HepG2 (cell line): ENCODE data around the gene LIME1. TPM values are rescaled to one million over a fixed set of nuclear protein-coding genes. Genes with fewer than 3 reads are reported as not detected.
A peak's percentile ranks its signal among the peaks of the same experiment; 100 is the strongest.
"Not testable (repeated sequence)": the region's sequence is repeated elsewhere in the genome, so short reads cannot be mapped to it uniquely, and the experiment has no call there.

Source experiments
- ATAC-seq: fragments of 200-7000 bp; cut with Tn5 transposase; 3 replicates; pipeline ENCODE4 v1.9.1; 2020; ENCODE audit warnings: mild to moderate bottlenecking, moderate library complexity
- BruUV-seq: library from RNA; stranded (reverse); fragments of 400-500 nt; replicated peaks from 2 replicates; lab custom pipeline; 2021; lab: Mats Ljungman, UMichigan
- CTCF ChIA-PET: fragments of 300-600 bp; formaldehyde crosslinking; extraction: SDS; loops from one replicate; lab custom pipeline; 2021; ENCODE audit warnings: low total read pairs, inconsistent platforms, low intra/inter-chr PET ratio; lab: Yijun Ruan, JAX
- POLR2A ChIA-PET: fragments of 350-600 bp; sonication (Branson Sonifier 250); formaldehyde crosslinking; loops from one replicate; lab custom pipeline; 2020; ENCODE audit warnings: antibody characterized with exemption, inconsistent platforms; lab: Yijun Ruan, JAX
- DNase-seq: peaks from one replicate; pipeline ENCODE4 v3.0.0-alpha.2; 2015; ENCODE audit warnings: low spot score
- FAIRE-seq: peaks from 3 replicates; lab custom pipeline; 2011; peaks lifted over from hg19 to GRCh38; lab: Jason Lieb, UNC
- H2AFZ ChIP-seq: one replicate; pipeline ENCODE4 v1.6.1; 2011; ENCODE audit warnings: low read length, inconsistent platforms
- H3K27ac ChIP-seq: fragments of 300-600 bp; 3 replicates; pipeline ENCODE4 v1.8.0; 2011; ENCODE audit warnings: mixed run types, mild to moderate bottlenecking, mixed read lengths, low read length, inconsistent platforms; ENCODE audit not compliant: insufficient read depth; ENCODE audit errors: extremely low read length
- H3K27me3 ChIP-seq, 2 experiments: fragments of 200-600 bp in 1 of 2; 2 replicates in 1 of 2; 3 replicates in 1 of 2; pipeline versions ENCODE4 v1.6.0 to v1.8.0; 2011; ENCODE audit warnings: low read length in 2 of 2, mild to moderate bottlenecking in 2 of 2, moderate library complexity in 2 of 2, inconsistent platforms in 1 of 2; ENCODE audit not compliant: insufficient read depth in 2 of 2, control insufficient read depth in 1 of 2
- H3K36me3 ChIP-seq, 2 experiments: fragments of 200-600 bp in 1 of 2; replicated peaks in 1 of 2; 2 replicates in 1 of 2; 3 replicates in 1 of 2; pipeline versions ENCODE4 v1.5.1 to v1.8.0; 2011; ENCODE audit warnings: low read length in 2 of 2, inconsistent platforms in 1 of 2; ENCODE audit not compliant: insufficient read depth in 2 of 2, control insufficient read depth in 1 of 2
- H3K4me1 ChIP-seq: 2 replicates; pipeline ENCODE4 v1.5.1; 2012; ENCODE audit warnings: low read length, inconsistent platforms; ENCODE audit not compliant: insufficient read depth
- H3K4me2 ChIP-seq: 2 replicates; pipeline ENCODE4 v1.6.0; 2011; ENCODE audit warnings: low read depth, low read length, inconsistent platforms
- H3K4me3 ChIP-seq, 3 experiments: fragments of 200-600 bp in 1 of 3; sonication (generic), shearing (Covaris generic) in 1 of 3; replicated peaks in 1 of 3; 2 replicates each; pipeline ENCODE4 v1.5.1; 2011 to 2016; ENCODE audit warnings: low read length in 3 of 3, inconsistent platforms in 2 of 3, low read depth in 2 of 3, mild to moderate bottlenecking in 2 of 3, control low read depth in 1 of 3, mixed read lengths in 1 of 3; ENCODE audit not compliant: insufficient read depth in 1 of 3
- H3K79me2 ChIP-seq: one replicate; pipeline ENCODE4 v1.6.1; 2011; ENCODE audit warnings: low read length, inconsistent platforms; ENCODE audit not compliant: insufficient read depth
- H3K9ac ChIP-seq: 2 replicates; pipeline ENCODE4 v1.6.0; 2011; ENCODE audit warnings: mild to moderate bottlenecking, low read depth, low read length, inconsistent platforms; ENCODE audit not compliant: insufficient read depth
- H3K9me3 ChIP-seq: 2 replicates; pipeline ENCODE4 v1.5.1; 2012; ENCODE audit warnings: mild to moderate bottlenecking, low read length
- H4K20me1 ChIP-seq: 2 replicates; pipeline ENCODE4 v1.6.0; 2011; ENCODE audit warnings: inconsistent platforms, mild to moderate bottlenecking, low read length, moderate library complexity; ENCODE audit not compliant: insufficient read depth
- HNF1B ChIP-seq: sonication (generic); formaldehyde crosslinking; IDR thresholded peaks from 2 replicates; pipeline ENCODE4 v1.5.1; 2020; ENCODE audit warnings: mild to moderate bottlenecking, moderate library complexity, missing genetic modification reagents
- PRPF4 ChIP-seq: fragments of 200-400 bp; formaldehyde crosslinking; IDR thresholded peaks from 2 replicates; pipeline ENCODE4 v1.6.1; 2016; ENCODE audit warnings: low read length, low read depth; ENCODE audit not compliant: poor library complexity, severe bottlenecking
- TOPORS ChIP-seq: sonication (generic); formaldehyde crosslinking; IDR thresholded peaks from 2 replicates; pipeline ENCODE4 v1.8.0; 2023; ENCODE audit warnings: mild to moderate bottlenecking, missing genetic modification reagents
- ZNF263 ChIP-seq: sonication (generic); formaldehyde crosslinking; IDR thresholded peaks from 2 replicates; pipeline ENCODE4 v1.4.0; 2020; ENCODE audit warnings: missing genetic modification reagents
- ZNF317 ChIP-seq: sonication (generic); formaldehyde crosslinking; IDR thresholded peaks from 2 replicates; pipeline ENCODE4 v1.5.0; 2020; ENCODE audit warnings: mild to moderate bottlenecking, missing genetic modification reagents
- WGBS: methylation state at CpG from one replicate; pipeline ENCODE4 v1.1.6; 2017; ENCODE audit warnings: low lambda C conversion rate; 5-methylcytosine and 5-hydroxymethylcytosine counted together
- in situ Hi-C: cut with HindIII; loops from 2 replicates; pipeline ENCODE4 v1.10.0; 2017; ENCODE audit warnings: low pct_unique_long_range_greater_than_20kb; ENCODE audit not compliant: extremely low pct_ligation_motif_present
- intact Hi-C: fragments of 100-400 bp; cut with micrococcal nuclease; formaldehyde crosslinking; loops from one replicate; pipeline ENCODE4 v1.10.0; 2022; ENCODE audit not compliant: unreplicated experiment
- polyA plus RNA-seq, 8 experiments: library from polyadenylated mRNA; depleted of rRNA in 3 of 8; stranded (reverse) in 7 of 8; unstranded in 1 of 8; fragments of >200 nt; fragmentation: Illumina TruSeq in 4 of 8; extraction: Trizol in 4 of 8; gene quantifications; 2 replicates each; pipeline versions ENCODE4 v1.2.1 to v1.2.3, GENCODE V29; 2011 to 2016; ENCODE audit warnings: low read depth in 4 of 8, missing spikeins in 1 of 8, mixed read lengths in 1 of 8; ENCODE audit not compliant: insufficient read depth in 1 of 8
- total RNA-seq, 5 experiments: library from RNA; depleted of rRNA; stranded (reverse); fragments of >200 nt; fragmentation: Illumina TruSeq; extraction: Trizol; gene quantifications; 2 replicates each; pipeline ENCODE4 v1.2.3, GENCODE V29; 2016; ENCODE audit warnings: low read depth in 1 of 5

Gene LIME1
- total and polyA plus RNA-seq, 2 of the 13 experiments (the other 11 are each of a cell fraction or from before 2014, with no cell fraction given) = 13.0 to 61.5 TPM

GRCh38 chr20:63718996-63719395 lies 17.5 kb upstream of the LIME1 start:
- FAIRE-seq = no peak
- TF ChIP-seq TOPORS (CRISPR knock-in tag) (no peak), PRPF4 (no peak), ZNF317 (CRISPR knock-in tag) (peak; percentile 98), HNF1B (no peak)
- no peaks in the 10 kb centered on the region for H3K27me3 ChIP-seq
- ChIA-PET POLR2A (interaction anchor here (0.9 to 2.4 kb wide), 3 partner anchors 11 to 61 kb away, joined by 3 to 16 read pairs (median 5); partner anchors contain the start of genes ARFRP1, RTEL1 and ZGPAT), CTCF (no interaction called here)
- BruUV-seq = no TSS peak
- peak overlapping the region; percentile 32 for H3K27ac ChIP-seq
- H4K20me1 ChIP-seq = no peaks in the 10 kb centered on the region
- 96% methylated on average over 2 of the region's 2 CpGs for WGBS
- no peak for DNase-seq
- peaks cover 23 to 53% of the 10 kb centered on the region in 2 experiments for H3K36me3 ChIP-seq
- no peak overlapping the region for H3K4me3 ChIP-seq
- intact Hi-C loops (no loop called here), in situ Hi-C loops (no loop called here)
- H2AFZ ChIP-seq = no peak overlapping the region
- H3K9ac ChIP-seq = no peak overlapping the region
- ATAC-seq = no peak
- H3K9me3 ChIP-seq = peaks cover 5% of the 10 kb centered on the region; the same call in 1 of the 2 replicates
- H3K4me2 ChIP-seq = no peak overlapping the region
- peaks cover 19% of the 10 kb centered on the region for H3K4me1 ChIP-seq
- H3K79me2 ChIP-seq = peaks cover 62% of the 10 kb centered on the region

- POLR2A ChIA-PET = interaction anchor here (1.2 to 8.7 kb wide), 3 partner anchors 15 to 16 kb away, joined by 4 to 55 read pairs (median 4); partner anchors contain the start of genes ARFRP1, SLC2A4RG and ZGPAT
These were observed 13.4 kb upstream of the LIME1 start for GRCh38 chr20:63722967-63723622.

GRCh38 chr20:63730189-63730733 lies 6.2 kb upstream of the LIME1 start:
- H3K27me3 ChIP-seq, intact Hi-C loops, H3K9ac ChIP-seq, H3K4me2 ChIP-seq, H2AFZ ChIP-seq, BruUV-seq, FAIRE-seq, H4K20me1 ChIP-seq, H3K27ac ChIP-seq, H3K4me3 ChIP-seq, in situ Hi-C loops, H3K9me3 ChIP-seq, DNase-seq, CTCF ChIA-PET, ATAC-seq: not testable (repeated sequence)
- H3K79me2 ChIP-seq = peaks cover 43% of the 10 kb centered on the region
- peaks cover 52% of the 10 kb centered on the region for H3K4me1 ChIP-seq
- peaks cover 23 to 49% of the 10 kb centered on the region in 2 experiments for H3K36me3 ChIP-seq
- POLR2A ChIA-PET = interaction anchor here (1.4 to 5.7 kb wide), 2 partner anchors 7 to 11 kb away, joined by 4 to 90 read pairs; partner anchors contain the start of genes LIME1 and SLC2A4RG
- WGBS = 97% methylated on average over 18 of the region's 18 CpGs

More at GRCh38 chr20:63722967-63723622, 13.4 kb upstream of the LIME1 start:
- CTCF ChIA-PET, H4K20me1 ChIP-seq, H3K27me3 ChIP-seq, DNase-seq, H2AFZ ChIP-seq, H3K27ac ChIP-seq, H3K9ac ChIP-seq, BruUV-seq, ATAC-seq, intact Hi-C loops, H3K4me2 ChIP-seq, H3K4me3 ChIP-seq, FAIRE-seq, in situ Hi-C loops: not testable (repeated sequence)
- Histone ChIP-seq H3K4me1 (peaks cover 35% of the 10 kb centered on the region), H3K79me2 (peaks cover 44% of the 10 kb centered on the region), H3K36me3 (peaks cover 18 to 36% of the 10 kb centered on the region in 2 experiments), H3K9me3 (peaks cover 14% of the 10 kb centered on the region)
- WGBS = 95% methylated on average over 2 of the region's 2 CpGs
- TF ChIP-seq ZNF263 (CRISPR knock-in tag) = 0 out of 2 replicates have a peak, but pooled peaks have one; percentile 8
